HL-60 (cell line): Measurements from ENCODE around the gene COL13A1.

Experiments used
- DNase-seq, 2 experiments: peaks; one replicate each; pipeline ENCODE4 v3.0.0-alpha.2; 2010 to 2020; ENCODE audit warnings: low read depth in 1 of 2, low spot score in 1 of 2
- H3K27ac ChIP-seq: fragments of 250-450 bp; sonication (Bioruptor Pico); replicated peaks from 2 replicates; pipeline ENCODE4 v1.5.1; 2020; ENCODE audit warnings: mild to moderate bottlenecking, moderate library complexity
- H3K27me3 ChIP-seq: fragments of 250-450 bp; sonication (Bioruptor Pico); 2 replicates; pipeline ENCODE4 v1.5.1; 2021; ENCODE audit warnings: mild to moderate bottlenecking, moderate library complexity; ENCODE audit not compliant: insufficient read depth, poor library complexity, severe bottlenecking
- H3K4me3 ChIP-seq: replicated peaks from 2 replicates; pipeline ENCODE4 v1.5.1; 2011; ENCODE audit warnings: mild to moderate bottlenecking, control low read depth, low read length; ENCODE audit not compliant: insufficient read depth
- CTCF ChIP-seq: IDR thresholded peaks from one replicate; pipeline ENCODE4 v1.5.1; 2011; ENCODE audit warnings: low read length, control low read depth, inconsistent platforms; ENCODE audit not compliant: insufficient read depth
- GABPA ChIP-seq: IDR thresholded peaks from 2 replicates; pipeline ENCODE4 v1.6.1; 2012; ENCODE audit warnings: low read depth
- REST ChIP-seq: IDR thresholded peaks from 2 replicates; pipeline ENCODE4 v1.6.1; 2012; ENCODE audit warnings: low read depth; ENCODE audit not compliant: insufficient replicate concordance

COL13A1 gene

GRCh38 chr10:70007116-70007820 lies 205.6 kb downstream of the COL13A1 start:
- DNase-seq, result no peak
- TF ChIP-seq GABPA (no peak), REST (no peak), CTCF (no peak)
- Histone ChIP-seq H3K27me3 (peaks cover 9% of the 10 kb centered on the region), H3K27ac (no peak overlapping the region), H3K4me3 (no peak overlapping the region)
